Hematopoietic multipotent progenitor cell treated with erythropoietin and hydrocortisone succinate and interleukin-3 and kit ligand, for 4 days (in vitro differentiated cells): ENCODE measurements around the gene PLXDC1.

Experiments
- DNase-seq: peaks from one replicate; pipeline ENCODE4 v3.0.0-alpha.2; 2015

PLXDC1 gene

DNA sequence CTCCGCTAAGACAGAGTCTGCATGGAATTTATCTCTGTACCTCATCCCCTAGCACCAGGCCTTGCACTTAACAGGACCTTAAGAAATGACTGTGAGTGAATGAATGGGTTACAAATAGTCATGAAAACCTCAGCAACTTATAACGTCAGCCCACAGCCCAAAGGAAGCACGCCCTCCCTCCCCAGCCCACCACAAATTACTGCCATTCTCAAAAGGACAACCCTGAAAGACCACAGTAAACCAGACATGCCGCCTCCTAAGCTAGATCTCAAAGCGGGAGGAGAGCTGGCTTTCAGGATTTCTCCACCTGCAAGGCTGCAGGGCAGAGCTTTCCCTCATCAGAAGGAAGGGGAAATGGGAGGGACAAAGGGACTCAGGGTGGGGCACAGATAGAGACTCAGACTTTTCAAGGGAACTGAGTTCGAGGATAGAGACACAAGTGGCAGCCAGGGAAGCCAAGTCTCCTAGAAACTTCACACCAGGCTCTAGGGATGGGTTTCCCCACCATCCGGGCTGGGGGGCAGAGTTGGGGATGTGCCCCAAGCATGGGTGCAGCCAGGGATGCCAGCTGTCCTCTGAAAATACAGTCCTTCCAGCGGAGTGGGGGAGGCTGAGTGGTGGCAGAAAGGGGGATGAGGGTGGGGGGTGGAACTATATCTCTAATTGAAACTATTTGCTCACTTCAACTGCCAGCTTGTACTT lies 56.7 kb downstream of the PLXDC1 start:
- DNase-seq, result peak; percentile 59

- peak; percentile 16 for DNase-seq
Measured at GRCh38 chr17:39092692-39093230, 58.7 kb downstream of the PLXDC1 start.

DNA sequence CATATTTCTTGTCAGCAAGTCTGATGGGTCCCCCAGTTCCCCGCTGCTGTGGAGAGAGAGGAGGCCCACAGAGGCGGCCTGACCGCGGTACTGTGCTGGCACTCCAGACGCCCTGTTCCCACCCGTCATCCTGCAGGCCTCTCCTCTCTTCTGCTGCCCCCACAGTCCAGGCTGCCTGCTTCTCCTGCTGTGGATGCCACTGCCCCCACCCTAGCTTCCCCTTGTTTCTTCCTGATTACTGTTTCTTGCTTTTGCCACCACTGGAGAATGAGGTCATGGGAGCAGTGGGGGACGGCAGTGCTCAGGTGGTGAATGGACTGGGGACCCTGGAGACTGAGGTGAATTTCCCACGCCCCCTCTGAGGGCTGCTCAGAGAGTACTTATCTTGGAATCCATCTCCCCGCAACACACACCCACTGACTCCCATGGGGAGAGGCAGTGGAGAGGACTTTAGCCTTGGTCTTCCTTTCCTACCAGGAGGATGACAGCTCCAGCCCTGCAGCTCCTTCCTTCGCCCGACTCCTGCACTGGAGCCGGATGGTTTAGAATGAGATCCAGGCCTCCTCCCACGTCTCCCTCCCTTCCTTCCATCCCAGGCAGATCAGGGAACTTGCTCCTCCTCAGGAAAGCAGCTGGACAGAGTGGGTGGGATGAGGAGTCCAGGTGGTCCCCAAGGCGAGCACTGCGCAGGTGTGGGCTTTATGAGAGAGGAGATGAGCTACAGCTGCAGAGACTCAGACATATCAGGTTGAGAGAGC lies 60.4 kb downstream of the PLXDC1 start:
- no peak for DNase-seq

GRCh38 chr17:39090400-39090799 lies 61.0 kb downstream of the PLXDC1 start:
- no peak for DNase-seq

DNA sequence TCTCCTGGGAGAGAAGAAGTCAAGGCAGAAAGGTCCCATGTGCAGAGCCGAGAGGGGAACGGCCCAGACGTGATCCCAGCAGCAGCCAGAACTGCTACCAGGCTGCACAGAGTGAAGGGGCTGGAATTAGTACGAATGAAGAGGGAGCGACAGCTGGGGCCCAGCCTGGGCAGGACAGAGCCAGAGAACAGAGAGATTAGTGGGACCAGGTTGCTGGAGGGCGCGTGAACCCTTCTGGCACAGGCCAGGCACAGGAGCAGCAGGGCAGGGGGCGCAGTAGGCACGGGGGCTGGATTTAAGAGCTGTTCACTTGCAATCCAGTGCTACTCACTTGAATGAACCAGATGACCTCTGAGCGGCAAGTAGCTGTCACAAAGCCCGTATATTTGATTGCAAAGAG lies 66.9 kb downstream of the PLXDC1 start:
- DNase-seq, result no peak

DNA sequence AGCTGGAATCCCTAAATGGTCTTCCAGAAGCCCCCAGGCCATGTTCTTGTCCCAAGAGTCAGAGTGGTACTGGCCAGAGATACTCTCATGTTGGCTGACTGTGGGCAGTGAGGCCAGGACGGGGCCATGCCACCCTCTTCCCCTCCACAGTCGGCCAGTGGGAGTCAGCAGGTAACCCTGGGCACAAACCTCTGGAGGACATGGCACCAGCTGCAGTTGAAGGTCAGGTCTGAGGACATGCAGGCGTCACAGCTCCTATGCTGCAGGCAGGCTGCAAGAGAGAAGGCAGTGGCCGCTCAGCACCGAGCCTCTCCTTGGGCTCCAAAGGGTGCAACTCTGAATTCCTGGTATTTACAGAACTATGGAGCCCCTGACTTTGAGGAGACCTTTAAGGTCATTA lies 68.2 kb downstream of the PLXDC1 start:
- DNase-seq, result no peak

GRCh38 chr17:39082482-39082881 lies 69.0 kb downstream of the PLXDC1 start:
- DNase-seq, result no peak

DNA sequence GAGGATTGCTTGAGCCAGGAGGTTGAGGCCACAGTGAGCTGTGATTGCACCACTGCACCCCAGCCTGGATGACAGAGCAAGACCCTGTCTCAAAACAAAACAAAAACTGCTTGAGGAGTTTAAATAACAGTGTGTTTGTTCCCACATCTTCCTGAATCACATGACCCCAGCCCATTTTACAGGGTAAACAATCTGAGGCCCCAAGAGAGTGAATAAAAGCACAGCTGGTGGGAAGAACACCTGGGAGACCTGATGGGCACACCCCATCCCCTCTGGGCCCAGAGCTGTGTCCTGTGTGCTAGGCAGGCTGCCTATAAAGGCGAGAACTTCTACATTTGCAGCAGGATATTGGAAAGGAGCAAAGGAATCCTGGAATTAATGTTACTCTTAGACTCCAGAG lies 69.6 kb downstream of the PLXDC1 start:
- no peak for DNase-seq

- no peak for DNase-seq
Measured at GRCh38 chr17:39080421-39081078, 70.9 kb downstream of the PLXDC1 start.

GRCh38 chr17:39079836-39080235 lies 71.6 kb downstream of the PLXDC1 start:
- no peak for DNase-seq

GRCh38 chr17:39077866-39078265 lies 73.6 kb downstream of the PLXDC1 start:
- DNase-seq, result no peak

DNA sequence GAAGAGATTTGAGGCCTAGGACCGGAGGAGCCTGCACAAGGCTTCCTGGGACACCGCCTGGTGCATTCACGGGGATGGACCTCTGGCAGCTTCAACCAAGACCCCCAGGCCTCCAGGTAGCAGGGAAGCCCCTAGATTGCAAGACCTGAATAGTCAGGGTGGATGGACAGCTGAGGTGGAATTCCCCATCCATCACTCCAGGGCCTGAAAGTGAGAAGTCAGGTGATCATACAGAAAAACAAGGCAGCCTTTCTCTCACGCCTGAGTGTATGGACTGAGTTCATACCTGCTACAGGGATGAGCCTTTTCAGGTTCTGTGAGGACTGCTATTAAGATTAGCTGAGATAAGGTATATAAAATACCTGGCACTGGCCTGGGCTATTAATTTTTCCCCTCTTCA lies 74.2 kb downstream of the PLXDC1 start:
- DNase-seq, result no peak

DNA sequence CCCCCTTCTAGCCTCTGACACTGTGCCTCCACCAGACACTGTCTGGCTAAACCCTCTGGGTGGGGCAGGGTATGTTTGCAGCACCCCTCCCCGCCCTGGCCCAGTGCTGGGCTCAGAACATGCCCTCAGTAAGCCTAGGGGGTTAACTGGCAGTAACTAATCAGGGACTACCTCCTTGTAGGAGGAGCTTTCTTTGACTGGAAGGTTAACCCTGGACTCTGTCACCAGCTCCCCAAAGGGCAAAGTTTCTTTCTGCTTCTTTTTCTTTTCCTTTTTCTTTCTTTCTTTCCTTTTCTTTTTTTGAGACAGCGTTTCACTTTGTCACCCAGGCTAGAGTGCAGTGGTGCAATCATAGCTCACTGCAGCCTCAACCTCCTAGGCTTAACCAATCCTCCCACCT lies 76.8 kb downstream of the PLXDC1 start:
- DNase-seq, result no peak

GRCh38 chr17:39073916-39074315 lies 77.5 kb downstream of the PLXDC1 start:
- DNase-seq, result no peak

- no peak for DNase-seq
Measured at GRCh38 chr17:39073353-39073752, 78.1 kb downstream of the PLXDC1 start.

DNA sequence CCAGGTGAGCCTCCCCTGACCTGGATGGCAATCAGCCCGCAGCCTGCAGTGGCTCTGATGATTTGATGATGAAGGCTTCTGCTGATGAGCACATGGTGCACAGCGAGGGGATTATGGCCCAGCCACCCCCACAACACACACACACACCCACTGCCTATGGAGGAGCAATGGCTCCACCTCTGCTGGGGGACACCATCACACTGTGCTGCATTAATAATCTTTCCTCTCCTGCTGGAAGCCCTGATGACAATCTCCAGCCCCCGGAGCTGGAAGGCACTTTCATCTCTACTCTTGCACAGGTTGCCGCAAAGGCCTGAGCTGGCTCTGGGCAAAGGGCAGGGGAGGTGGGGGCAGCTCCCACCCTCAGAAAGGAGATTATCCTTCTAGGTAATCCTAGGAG lies 79.9 kb downstream of the PLXDC1 start:
- no peak for DNase-seq

- DNase-seq, result peak; percentile 73
Measured at GRCh38 chr17:39069114-39069756, 82.2 kb downstream of the PLXDC1 start.

- DNase-seq, result no peak
Measured at GRCh38 chr17:39064819-39065218, 86.6 kb downstream of the PLXDC1 start.

DNA sequence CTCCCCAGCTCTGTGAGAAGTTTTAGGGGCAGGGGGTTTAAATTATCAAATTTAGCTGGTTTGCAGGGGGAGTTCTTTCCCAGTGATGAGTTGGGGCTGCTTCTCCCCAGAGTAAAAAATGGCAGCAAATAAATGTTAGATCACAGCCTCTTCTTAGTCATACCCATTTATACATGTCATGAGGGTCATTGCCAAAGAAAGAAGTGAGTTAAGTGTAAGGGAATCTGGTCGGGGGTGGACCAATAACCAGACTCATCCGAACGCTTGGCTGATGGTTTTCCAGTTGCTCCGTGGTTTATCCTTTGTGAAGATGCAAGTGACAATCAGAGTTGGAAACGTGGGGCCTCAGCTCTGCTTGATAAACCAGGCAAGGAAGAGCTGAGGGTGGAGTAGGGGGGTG lies 87.1 kb downstream of the PLXDC1 start:
- DNase-seq, result no peak

- DNase-seq, result no peak
Measured at GRCh38 chr17:39063681-39064069, 87.8 kb downstream of the PLXDC1 start.

DNA sequence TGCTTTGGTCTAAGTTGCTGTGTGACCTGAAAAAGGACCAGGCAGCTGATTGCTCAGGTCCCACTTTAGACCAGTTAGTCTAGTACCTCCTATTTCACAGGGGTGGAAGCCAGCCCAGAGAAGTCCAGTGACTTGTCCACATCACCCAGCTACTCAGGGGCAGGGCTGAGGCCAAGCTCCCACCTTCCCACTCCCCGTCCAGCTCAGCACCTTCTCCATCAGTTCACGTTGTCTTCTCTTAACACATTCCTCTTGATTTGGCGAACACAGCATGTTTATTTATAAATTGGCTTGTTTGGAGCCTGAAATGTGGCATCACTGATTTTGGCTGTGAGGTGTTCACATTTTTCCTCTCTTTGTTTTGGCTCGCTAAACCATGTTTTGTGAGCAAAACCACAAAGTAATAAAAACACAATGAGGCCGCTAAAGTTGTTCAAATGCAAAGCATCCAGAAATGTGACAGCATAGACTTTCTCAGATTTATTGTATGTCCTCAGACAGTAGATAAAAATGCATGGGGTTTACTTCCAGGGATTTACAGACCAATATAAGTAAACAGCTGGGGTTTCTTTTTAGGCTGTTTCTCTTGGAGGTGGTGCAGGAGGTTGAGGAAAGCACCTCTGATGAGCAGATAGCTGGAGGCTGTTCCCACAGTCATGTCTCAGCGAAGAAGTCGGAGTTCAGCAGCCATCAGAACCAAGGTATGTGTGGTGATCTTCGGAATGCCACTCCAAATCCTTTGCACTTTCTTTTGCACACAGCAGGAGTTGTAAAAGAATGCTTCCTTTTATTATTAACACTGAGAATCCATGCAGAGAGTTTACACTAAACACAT lies 88.4 kb downstream of the PLXDC1 start:
- DNase-seq, result no peak

DNA sequence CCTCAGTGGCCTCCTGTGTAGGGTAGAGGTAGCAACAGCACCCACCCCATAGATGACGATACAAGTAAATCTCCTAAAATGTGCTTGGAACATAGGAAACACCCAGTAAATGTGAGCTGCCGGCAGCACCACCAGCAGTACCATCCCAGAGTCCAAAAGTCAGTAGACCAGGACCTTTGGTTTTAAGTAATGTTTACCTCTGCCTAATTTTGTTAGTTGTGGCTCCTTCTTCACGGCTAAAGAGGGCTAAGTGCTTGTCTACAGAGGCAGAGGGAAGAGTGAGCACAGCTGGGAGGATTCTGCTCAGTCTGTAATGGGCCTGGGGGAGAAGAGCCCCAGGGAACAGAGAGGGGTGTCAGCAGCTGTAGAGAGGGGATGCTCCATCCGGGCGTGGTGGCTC lies 92.9 kb downstream of the PLXDC1 start:
- no peak for DNase-seq
